Sigmoid colon (tissue), 4 donors: ENCODE data around the gene NRBP1.

Experiments
- POLR2A ChIP-seq, 2 donors: fragments of 450-650 bp; IDR thresholded peaks; one replicate each; pipeline ENCODE4 v1.6.1; 2016; ENCODE audit warnings: antibody characterized with exemption in 2 of 2, mild to moderate bottlenecking in 2 of 2, moderate library complexity in 2 of 2
- POLR2AphosphoS5 ChIP-seq, 4 donors: sonication (generic); formaldehyde crosslinking; IDR thresholded peaks; one replicate each; pipeline ENCODE4 v1.6.1; 2017; ENCODE audit warnings: antibody characterized with exemption in 4 of 4
- TF ChIP-seq, protein P1 (sequence below), 4 experiments: fragments of 450-650 bp in 3 of 4; fragments of 200-600 bp in 1 of 4; IDR thresholded peaks; one replicate each; pipeline ENCODE4 v1.5.1; 2016 to 2019; ENCODE audit warnings: antibody characterized with exemption in 4 of 4, mild to moderate bottlenecking in 3 of 4, moderate library complexity in 2 of 4

DNA sequence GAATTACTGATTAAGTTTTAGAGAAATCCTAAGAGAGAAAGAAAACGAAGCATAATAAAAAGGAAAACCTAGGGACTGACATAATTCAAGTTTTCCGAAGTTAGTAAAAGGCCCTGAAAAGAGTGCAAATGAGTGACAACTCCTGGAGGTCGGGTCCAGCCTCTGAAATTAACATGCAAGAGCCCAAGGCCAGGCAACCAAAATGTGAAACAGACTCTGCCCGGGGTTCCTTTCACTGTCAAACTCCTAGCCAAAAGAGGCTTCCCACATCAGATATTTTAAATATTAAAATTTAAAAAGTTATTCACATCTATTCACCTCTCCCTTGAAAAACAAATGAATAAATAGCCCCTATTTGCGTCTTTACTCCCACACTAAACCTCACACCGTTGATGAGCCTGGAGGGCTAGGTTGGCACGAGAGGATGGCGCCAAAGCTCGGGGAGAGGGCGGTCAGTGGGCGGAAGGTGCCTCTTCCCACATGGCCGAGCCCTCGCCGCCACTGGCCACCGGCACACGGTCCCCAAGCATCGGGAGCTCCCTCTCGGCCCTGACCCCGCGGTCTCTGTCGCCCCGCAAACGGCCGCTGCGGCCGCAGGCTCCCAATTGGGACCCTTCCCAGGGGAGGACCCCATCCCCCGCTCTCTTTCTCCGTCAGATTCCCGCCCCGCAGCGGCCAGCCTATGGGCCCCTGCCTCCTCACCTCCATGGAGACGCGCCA, 19.7 kb upstream of the NRBP1 start:
- TF ChIP-seq, protein P1, sequence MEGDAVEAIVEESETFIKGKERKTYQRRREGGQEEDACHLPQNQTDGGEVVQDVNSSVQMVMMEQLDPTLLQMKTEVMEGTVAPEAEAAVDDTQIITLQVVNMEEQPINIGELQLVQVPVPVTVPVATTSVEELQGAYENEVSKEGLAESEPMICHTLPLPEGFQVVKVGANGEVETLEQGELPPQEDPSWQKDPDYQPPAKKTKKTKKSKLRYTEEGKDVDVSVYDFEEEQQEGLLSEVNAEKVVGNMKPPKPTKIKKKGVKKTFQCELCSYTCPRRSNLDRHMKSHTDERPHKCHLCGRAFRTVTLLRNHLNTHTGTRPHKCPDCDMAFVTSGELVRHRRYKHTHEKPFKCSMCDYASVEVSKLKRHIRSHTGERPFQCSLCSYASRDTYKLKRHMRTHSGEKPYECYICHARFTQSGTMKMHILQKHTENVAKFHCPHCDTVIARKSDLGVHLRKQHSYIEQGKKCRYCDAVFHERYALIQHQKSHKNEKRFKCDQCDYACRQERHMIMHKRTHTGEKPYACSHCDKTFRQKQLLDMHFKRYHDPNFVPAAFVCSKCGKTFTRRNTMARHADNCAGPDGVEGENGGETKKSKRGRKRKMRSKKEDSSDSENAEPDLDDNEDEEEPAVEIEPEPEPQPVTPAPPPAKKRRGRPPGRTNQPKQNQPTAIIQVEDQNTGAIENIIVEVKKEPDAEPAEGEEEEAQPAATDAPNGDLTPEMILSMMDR (IDR thresholded peaks at IDR 0.05): no peak
- no peak for TF ChIP-seq POLR2A (IDR thresholded peaks at IDR 0.05)
- no peak for TF ChIP-seq POLR2AphosphoS5 (IDR thresholded peaks at IDR 0.05)
